Lower leg skin (tissue), 3 donors: ENCODE results near the gene ZP3.

Experiments
- POLR2A ChIP-seq, 2 donors: fragments of 450-650 bp; IDR thresholded peaks; one replicate each; pipeline ENCODE4 v1.6.1; 2016 to 2017; ENCODE audit warnings: antibody characterized with exemption in 2 of 2, mild to moderate bottlenecking in 1 of 2, moderate library complexity in 1 of 2
- TF ChIP-seq, protein P1 (sequence below), 3 donors: fragments of 450-650 bp; IDR thresholded peaks; one replicate each; pipeline ENCODE4 v1.5.1; 2016; ENCODE audit warnings: antibody characterized with exemption in 3 of 3, mild to moderate bottlenecking in 3 of 3, moderate library complexity in 2 of 3

DNA sequence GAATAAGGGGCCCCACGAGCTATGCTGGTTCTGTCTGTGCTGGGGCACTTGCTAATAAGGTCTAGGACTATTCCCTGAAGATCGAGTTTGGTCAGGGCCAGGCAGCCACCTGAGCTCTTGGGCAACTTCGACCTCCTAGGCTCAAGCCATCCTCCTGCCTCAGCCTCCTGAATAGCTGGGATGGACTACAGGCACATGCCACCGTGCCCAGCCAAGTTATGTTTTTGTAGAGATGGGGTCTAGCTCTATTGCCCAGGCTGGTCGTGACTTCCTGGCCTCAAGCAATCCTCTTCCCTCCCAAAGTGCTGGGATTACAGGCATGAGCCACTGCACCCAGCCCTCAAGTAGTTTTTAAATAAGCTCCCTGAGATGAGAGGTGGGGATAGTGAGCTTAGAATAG lies 2.9 kb downstream of the ZP3 start:
- TF ChIP-seq, protein P1, sequence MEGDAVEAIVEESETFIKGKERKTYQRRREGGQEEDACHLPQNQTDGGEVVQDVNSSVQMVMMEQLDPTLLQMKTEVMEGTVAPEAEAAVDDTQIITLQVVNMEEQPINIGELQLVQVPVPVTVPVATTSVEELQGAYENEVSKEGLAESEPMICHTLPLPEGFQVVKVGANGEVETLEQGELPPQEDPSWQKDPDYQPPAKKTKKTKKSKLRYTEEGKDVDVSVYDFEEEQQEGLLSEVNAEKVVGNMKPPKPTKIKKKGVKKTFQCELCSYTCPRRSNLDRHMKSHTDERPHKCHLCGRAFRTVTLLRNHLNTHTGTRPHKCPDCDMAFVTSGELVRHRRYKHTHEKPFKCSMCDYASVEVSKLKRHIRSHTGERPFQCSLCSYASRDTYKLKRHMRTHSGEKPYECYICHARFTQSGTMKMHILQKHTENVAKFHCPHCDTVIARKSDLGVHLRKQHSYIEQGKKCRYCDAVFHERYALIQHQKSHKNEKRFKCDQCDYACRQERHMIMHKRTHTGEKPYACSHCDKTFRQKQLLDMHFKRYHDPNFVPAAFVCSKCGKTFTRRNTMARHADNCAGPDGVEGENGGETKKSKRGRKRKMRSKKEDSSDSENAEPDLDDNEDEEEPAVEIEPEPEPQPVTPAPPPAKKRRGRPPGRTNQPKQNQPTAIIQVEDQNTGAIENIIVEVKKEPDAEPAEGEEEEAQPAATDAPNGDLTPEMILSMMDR (IDR thresholded peaks at IDR 0.05): no peak
- no peak for TF ChIP-seq POLR2A (IDR thresholded peaks at IDR 0.05)
